Activated naive CD8-positive, alpha-beta T cell treated with anti-CD3 and anti-CD28 coated beads, Interleukin-2, amount 50 U/mL, for 24 hours (primary cell): ENCODE data around the gene TC2N.
"Not testable (repeated sequence)": the region's sequence is repeated elsewhere in the genome, so short reads cannot be mapped to it uniquely, and the experiment has no call there.

Experiments
- ATAC-seq: fragments of 150-1000 bp; cut with Tn5 transposase; one replicate; pipeline ENCODE4 v1.10.0; 2021
- DNase-seq: peaks from one replicate; pipeline ENCODE4 v3.0.0; 2021
- H3K27ac Mint-ChIP-seq: one replicate; pipeline ENCODE4 v1.8.0; 2021; ENCODE audit warnings: mild to moderate bottlenecking, mixed read lengths
- H3K27me3 Mint-ChIP-seq: one replicate; pipeline ENCODE4 v1.8.0; 2021; ENCODE audit warnings: mixed read lengths
- H3K36me3 Mint-ChIP-seq: one replicate; pipeline ENCODE4 v1.8.0; 2021; ENCODE audit warnings: low read depth, mixed read lengths
- H3K4me1 Mint-ChIP-seq: one replicate; pipeline ENCODE4 v1.8.0; 2021; ENCODE audit warnings: mixed read lengths
- H3K4me3 Mint-ChIP-seq: one replicate; pipeline ENCODE4 v1.8.0; 2021; ENCODE audit warnings: mild to moderate bottlenecking, moderate library complexity, mixed read lengths
- H3K9me3 Mint-ChIP-seq: one replicate; pipeline ENCODE4 v1.8.0; 2021; ENCODE audit warnings: mixed read lengths

TC2N gene

DNA sequence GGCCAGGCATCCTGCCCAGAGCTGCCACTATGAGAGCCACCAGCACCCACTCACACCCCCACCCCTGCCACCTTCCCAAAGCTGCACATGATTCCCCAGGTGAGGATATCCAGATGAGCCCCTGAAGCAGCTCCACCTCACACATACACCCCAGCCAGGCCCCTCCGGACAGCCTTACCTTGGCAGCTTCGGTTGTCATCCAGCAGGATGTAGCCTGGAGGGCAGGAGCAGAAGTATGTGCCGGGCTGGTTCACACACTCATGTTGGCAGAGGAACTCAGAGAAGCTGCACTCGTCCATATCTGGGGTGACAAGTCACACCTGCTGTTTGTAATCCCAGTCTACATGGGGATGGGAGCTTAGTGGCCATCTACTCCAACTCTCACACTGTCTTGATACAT is 15.4 kb upstream of the TC2N start:
- H3K9me3 Mint-ChIP-seq: no peaks in the 10 kb centered on the region
- DNase-seq (no peak), ATAC-seq (no peak)
- H3K27ac Mint-ChIP-seq: no peak overlapping the region
- no peaks in the 10 kb centered on the region for H3K36me3 Mint-ChIP-seq
- peaks cover 11% of the 10 kb centered on the region for H3K4me1 Mint-ChIP-seq
- no peaks in the 10 kb centered on the region for H3K27me3 Mint-ChIP-seq
- H3K4me3 Mint-ChIP-seq: no peak overlapping the region

DNA sequence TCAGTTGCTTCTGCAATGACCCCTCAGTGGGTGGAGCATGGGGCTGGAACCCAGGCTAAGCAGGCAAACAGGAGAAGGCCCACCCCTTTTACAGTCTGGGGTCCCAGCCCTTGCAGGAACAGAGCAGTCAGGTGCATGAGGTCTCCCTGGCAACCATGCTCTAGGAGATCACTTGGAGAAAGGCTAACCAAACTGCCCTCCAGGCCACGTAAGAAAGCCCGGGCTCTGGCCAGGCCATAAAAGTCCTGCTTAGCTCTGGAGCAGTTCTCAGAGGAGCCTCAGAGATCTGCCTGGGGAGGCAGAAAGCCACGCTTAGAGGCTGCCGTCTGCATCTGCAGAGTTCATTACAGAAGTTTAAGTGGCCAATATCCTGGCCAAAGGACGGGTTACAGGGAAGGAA is 15.0 kb upstream of the TC2N start:
- Mint-ChIP-seq H3K27me3 (no peaks in the 10 kb centered on the region), H3K27ac (no peak overlapping the region), H3K4me1 (peaks cover 11% of the 10 kb centered on the region), H3K9me3 (no peaks in the 10 kb centered on the region), H3K36me3 (no peaks in the 10 kb centered on the region), H3K4me3 (no peak overlapping the region)
- DNase-seq: no peak
- no peak for ATAC-seq

GRCh38 chr14:91879196-91879595 is 11.9 kb upstream of the TC2N start:
- Mint-ChIP-seq H3K27me3 (no peaks in the 10 kb centered on the region), H3K9me3 (no peaks in the 10 kb centered on the region), H3K36me3 (no peaks in the 10 kb centered on the region), H3K4me3 (no peak overlapping the region), H3K4me1 (peaks cover 24% of the 10 kb centered on the region), H3K27ac (no peak overlapping the region)
- ATAC-seq: no peak
- no peak for DNase-seq

- H3K27ac Mint-ChIP-seq: no peak overlapping the region
- no peaks in the 10 kb centered on the region for H3K9me3 Mint-ChIP-seq
- peaks cover 33% of the 10 kb centered on the region for H3K4me1 Mint-ChIP-seq
- DNase-seq: no peak
- no peak for ATAC-seq
- H3K36me3 Mint-ChIP-seq: no peaks in the 10 kb centered on the region
- no peak overlapping the region for H3K4me3 Mint-ChIP-seq
- no peaks in the 10 kb centered on the region for H3K27me3 Mint-ChIP-seq
Observed at GRCh38 chr14:91878274-91878673, 10.9 kb upstream of the TC2N start.

DNA sequence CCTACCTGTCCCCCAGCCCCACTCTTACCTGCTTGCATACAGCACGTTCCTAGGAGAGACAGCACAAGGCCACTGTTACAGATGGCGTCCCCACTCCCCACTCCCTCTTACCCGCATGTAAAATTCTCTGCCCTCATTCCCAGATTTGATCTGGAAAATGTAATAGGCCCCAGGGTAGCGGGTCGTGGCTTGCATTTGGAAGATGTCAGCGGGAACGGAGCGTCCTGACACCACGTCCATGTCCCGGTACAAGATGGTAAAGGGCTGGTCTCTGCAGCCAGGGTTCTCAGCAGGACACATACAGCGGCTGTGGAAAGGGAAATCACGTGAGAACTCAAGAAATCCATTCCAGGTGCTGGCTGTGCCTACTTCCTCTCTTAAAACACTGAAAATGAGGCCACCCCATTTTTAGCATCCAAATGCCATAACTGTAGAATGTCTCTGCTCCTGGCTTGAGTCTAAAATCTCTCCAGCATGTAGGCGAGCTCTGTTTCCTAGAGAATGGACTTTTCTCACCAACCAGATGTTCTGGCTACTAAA is 10.1 kb upstream of the TC2N start:
- Mint-ChIP-seq H3K27me3 (no peaks in the 10 kb centered on the region), H3K9me3 (no peaks in the 10 kb centered on the region), H3K4me1 (peaks cover 42% of the 10 kb centered on the region), H3K4me3 (no peak overlapping the region), H3K36me3 (no peaks in the 10 kb centered on the region), H3K27ac (no peak overlapping the region)
- DNase-seq: no peak
- no peak for ATAC-seq

GRCh38 chr14:91876492-91876891 is 9.2 kb upstream of the TC2N start:
- Mint-ChIP-seq H3K4me3 (no peak overlapping the region), H3K27me3 (no peaks in the 10 kb centered on the region), H3K9me3 (no peaks in the 10 kb centered on the region), H3K36me3 (no peaks in the 10 kb centered on the region), H3K4me1 (peaks cover 51% of the 10 kb centered on the region), H3K27ac (no peak overlapping the region)
- DNase-seq (no peak), ATAC-seq (no peak)

- no peak for ATAC-seq
- DNase-seq: no peak
- H3K27ac Mint-ChIP-seq: no peak overlapping the region
- no peak overlapping the region for H3K4me3 Mint-ChIP-seq
- no peaks in the 10 kb centered on the region for H3K27me3 Mint-ChIP-seq
- H3K36me3 Mint-ChIP-seq: no peaks in the 10 kb centered on the region
- peaks cover 53% of the 10 kb centered on the region for H3K4me1 Mint-ChIP-seq
- no peaks in the 10 kb centered on the region for H3K9me3 Mint-ChIP-seq
Observed at GRCh38 chr14:91875525-91876286, 8.4 kb upstream of the TC2N start.

DNA sequence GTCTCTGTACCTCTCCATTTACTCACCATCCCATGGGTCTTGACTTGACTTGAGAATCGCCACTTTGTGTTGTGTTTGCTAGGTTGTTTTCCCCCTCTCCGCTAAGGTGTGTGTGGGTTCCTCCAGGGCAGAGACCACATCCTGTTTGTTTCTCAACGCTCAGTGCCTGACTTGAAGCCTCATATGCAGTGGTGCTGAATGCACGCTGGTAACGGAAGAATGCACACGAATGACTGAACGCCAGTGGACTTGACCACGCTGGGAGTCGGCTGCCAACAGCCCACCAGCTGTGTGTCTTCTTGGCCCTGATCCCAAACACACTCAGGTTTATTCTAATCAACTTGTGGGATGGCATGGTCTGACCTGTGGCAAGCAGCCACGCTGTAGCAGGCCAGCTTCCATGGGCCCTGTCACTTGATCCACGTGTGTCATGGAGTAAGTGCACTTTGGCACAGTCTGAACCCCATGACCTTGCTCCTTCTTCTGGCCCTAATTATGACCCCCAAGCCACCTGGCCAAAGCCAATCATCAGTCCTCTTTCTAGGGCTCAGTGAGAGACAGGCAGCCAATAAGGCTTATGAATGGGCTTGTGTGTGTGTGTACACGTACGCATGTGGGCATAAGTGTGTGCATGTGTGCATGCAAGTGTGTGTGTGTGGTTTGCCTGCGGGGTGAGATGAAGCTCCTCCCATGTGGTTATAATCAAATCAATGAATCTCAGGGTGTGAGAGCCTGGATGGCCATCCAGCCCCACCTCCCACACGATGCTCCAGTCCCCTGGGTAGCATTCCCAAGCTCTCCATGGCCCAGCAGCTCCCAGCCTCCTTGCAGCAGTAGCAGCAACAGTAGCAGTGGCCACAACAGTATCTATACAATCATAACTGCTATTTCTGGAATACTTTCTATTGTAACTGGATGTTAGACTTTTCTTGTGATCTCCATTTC is 6.4 kb upstream of the TC2N start:
- H3K27ac Mint-ChIP-seq: peak overlapping the region; percentile 30
- DNase-seq (no peak), ATAC-seq (peak; percentile 72)
- peak overlapping the region; percentile 56 for H3K4me3 Mint-ChIP-seq
- H3K27me3 Mint-ChIP-seq: no peaks in the 10 kb centered on the region
- H3K4me1 Mint-ChIP-seq: peaks cover 67% of the 10 kb centered on the region
- no peaks in the 10 kb centered on the region for H3K9me3 Mint-ChIP-seq
- H3K36me3 Mint-ChIP-seq: no peaks in the 10 kb centered on the region

DNA sequence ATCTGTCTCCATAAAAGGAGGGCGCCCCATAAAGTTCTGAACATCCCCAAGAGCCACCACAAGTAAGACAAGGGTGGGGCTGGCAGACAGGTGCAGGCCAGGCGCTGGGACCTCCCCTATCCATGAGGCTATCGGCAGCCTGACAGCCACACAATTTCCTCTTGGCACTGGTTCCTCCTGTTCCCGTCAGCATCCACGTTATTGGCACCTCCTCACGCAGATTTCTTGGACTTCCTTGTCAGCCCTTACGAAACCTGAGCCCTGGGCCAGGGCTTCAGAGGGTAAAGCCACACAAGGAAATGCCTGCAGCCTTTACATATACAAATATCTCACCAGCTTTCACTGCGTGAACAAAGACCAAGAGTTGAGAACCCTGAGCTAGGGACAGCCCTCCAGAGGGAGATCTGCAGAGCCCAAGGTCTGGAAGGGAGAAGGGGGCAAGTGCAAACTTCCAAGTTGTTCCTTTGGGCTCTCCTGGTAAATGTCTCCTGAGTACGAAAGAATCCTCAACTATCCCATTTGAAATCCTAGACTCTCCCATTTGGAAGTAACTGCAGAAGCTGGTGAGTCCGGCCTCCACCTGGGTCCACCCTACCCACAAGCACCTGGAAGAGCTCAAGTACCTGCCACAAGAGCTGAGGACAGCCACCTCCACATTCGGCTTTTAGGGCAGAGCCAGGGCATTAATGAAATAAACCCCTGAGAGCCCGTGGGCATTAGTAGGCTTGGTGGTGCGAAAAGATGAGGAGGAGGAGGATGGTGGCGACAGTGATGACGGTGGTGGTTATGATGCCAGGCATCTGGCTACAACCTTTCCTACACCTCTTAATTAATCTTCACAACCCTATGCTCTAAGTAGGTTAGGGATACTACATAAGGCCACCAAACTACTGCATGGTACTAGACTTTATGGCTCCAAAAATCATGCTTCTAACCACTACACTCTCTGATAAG is 5.5 kb upstream of the TC2N start:
- Mint-ChIP-seq H3K36me3 (no peaks in the 10 kb centered on the region), H3K27me3 (no peaks in the 10 kb centered on the region), H3K9me3 (no peaks in the 10 kb centered on the region), H3K4me3 (peak overlapping the region; percentile 56), H3K27ac (peak overlapping the region; percentile 30), H3K4me1 (peaks cover 76% of the 10 kb centered on the region)
- DNase-seq (no peak), ATAC-seq (no peak)

DNA sequence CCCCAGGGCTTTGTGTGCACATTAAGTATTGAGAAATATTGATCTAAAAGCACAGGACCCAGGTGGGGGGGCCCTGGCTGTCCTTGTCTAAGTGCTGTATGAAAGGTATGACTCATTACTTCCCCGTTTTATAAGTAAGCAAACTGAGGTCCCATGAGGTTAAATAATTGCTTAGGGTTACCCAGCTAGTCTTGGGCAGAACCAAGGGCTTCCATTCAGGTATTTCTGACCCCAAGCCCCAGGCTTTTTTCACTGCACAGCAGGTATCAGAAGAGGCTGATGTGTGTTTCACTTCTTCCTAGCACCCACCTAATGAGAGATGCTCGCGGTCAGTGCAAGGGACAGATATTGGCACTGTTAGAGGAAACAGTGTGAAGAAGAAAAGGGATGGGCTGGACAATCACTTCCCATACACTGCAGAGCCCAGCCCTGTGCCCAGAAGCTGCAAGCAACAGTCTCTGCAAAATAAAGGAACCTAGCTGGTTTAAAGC is 4.7 kb upstream of the TC2N start:
- H3K4me1 Mint-ChIP-seq: peaks cover 83% of the 10 kb centered on the region
- H3K27me3 Mint-ChIP-seq: no peaks in the 10 kb centered on the region
- peak overlapping the region; percentile 30 for H3K27ac Mint-ChIP-seq
- H3K36me3 Mint-ChIP-seq: no peaks in the 10 kb centered on the region
- H3K9me3 Mint-ChIP-seq: no peaks in the 10 kb centered on the region
- ATAC-seq: peak; percentile 26
- H3K4me3 Mint-ChIP-seq: peak overlapping the region; percentile 56
- no peak for DNase-seq

DNA sequence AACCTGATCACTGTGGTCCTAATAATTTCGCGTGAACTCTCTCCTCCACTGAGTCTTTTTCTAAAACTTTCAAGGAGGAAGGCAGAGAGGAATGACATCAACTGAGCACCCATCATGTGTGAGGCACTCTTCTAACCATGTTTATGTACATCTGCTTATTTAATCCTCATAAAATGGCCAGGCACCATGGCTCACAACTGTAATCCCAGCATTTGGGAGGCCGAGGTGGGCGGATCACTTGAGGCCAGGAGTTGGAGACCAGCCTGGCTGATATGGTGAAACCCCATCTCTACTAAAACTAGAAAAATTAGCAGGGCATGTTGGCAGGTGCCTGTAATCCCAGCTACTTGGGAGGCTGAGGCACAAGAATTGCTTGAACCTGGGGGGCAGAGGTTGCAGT is 4.1 kb upstream of the TC2N start:
- H3K36me3 Mint-ChIP-seq, H3K27me3 Mint-ChIP-seq, H3K4me3 Mint-ChIP-seq, DNase-seq, ATAC-seq, H3K9me3 Mint-ChIP-seq: not testable (repeated sequence)
- peaks cover 90% of the 10 kb centered on the region for H3K4me1 Mint-ChIP-seq
- peak overlapping the region; percentile 46 for H3K27ac Mint-ChIP-seq

- H3K27ac Mint-ChIP-seq: peak overlapping the region; percentile 80
- peaks cover 95% of the 10 kb centered on the region for H3K4me1 Mint-ChIP-seq
- H3K4me3 Mint-ChIP-seq: peak overlapping the region; percentile 69
- DNase-seq (no peak), ATAC-seq (no peak)
- no peaks in the 10 kb centered on the region for H3K27me3 Mint-ChIP-seq
- no peaks in the 10 kb centered on the region for H3K9me3 Mint-ChIP-seq
- H3K36me3 Mint-ChIP-seq: no peaks in the 10 kb centered on the region
Observed at GRCh38 chr14:91870890-91871289, 3.6 kb upstream of the TC2N start.

DNA sequence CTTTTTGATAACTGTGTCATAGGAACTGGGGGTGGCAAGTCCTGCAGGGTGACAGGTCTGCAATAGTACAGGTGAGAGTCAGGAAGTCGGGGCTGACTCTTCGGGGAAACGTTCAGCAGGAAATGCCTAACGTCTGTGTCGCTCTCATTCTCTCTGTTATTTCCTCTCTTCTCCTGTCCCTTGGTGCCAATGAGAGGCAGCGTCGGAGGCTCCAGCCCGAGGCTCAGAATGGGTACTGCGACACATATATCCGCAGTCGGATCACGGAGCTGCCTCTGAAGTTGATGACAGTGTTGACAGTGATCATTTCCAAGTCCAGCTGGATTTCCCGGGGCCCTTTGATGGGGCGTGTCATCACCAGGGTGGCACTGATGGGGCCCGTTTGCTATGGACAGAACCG is 2.7 kb upstream of the TC2N start:
- no peak for DNase-seq
- H3K27ac Mint-ChIP-seq: peak overlapping the region; percentile 80
- no peaks in the 10 kb centered on the region for H3K36me3 Mint-ChIP-seq
- peaks cover 96% of the 10 kb centered on the region for H3K4me1 Mint-ChIP-seq
- ATAC-seq: no peak
- H3K9me3 Mint-ChIP-seq: no peaks in the 10 kb centered on the region
- peak overlapping the region; percentile 69 for H3K4me3 Mint-ChIP-seq
- H3K27me3 Mint-ChIP-seq: no peaks in the 10 kb centered on the region

- peaks cover 96% of the 10 kb centered on the region for H3K4me1 Mint-ChIP-seq
- H3K27me3 Mint-ChIP-seq: no peaks in the 10 kb centered on the region
- no peak for ATAC-seq
- no peaks in the 10 kb centered on the region for H3K9me3 Mint-ChIP-seq
- H3K4me3 Mint-ChIP-seq: peak overlapping the region; percentile 69
- no peaks in the 10 kb centered on the region for H3K36me3 Mint-ChIP-seq
- peak overlapping the region; percentile 80 for H3K27ac Mint-ChIP-seq
- no peak for DNase-seq
Observed at GRCh38 chr14:91869556-91869955, 2.2 kb upstream of the TC2N start.
